Suppressor macrophage treated with lipopolysaccharide for 4 hours (primary cell): Measurements from ENCODE around the gene PLAAT3.
"Not testable (repeated sequence)": the region's sequence is repeated elsewhere in the genome, so short reads cannot be mapped to it uniquely, and the experiment has no call there.

ENCODE experiments used
- DNase-seq: peaks from one replicate; pipeline ENCODE4 v3.0.0-alpha.2; 2020

Gene PLAAT3

DNA sequence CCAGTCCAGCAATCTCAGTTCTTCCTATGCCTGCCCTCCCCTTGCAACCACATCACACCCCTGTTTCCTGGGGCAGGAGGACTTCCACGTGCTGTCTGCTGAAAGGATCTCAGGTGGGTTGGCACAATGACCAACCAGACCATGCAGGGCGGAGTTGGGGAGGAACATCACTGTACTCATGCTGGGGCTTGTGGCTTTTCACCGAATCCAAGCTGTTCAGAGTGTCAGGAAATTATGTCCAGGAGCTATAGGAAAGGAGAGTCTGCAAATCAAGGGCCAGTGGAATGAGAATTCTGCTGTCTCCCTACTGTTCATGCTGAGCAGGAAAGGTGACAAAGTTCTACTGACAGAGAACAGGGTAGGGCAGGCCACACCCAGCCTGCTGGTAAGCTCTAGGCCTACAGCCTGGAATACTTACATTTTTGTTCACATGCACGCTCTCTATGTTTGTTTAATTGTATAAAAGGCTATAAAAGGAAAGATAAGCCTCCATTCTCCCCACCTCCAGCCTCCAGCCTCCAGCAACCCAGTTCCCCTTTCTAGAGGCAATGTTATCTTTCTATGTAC lies 49.4 kb downstream of the PLAAT3 start:
- no peak for DNase-seq

DNA sequence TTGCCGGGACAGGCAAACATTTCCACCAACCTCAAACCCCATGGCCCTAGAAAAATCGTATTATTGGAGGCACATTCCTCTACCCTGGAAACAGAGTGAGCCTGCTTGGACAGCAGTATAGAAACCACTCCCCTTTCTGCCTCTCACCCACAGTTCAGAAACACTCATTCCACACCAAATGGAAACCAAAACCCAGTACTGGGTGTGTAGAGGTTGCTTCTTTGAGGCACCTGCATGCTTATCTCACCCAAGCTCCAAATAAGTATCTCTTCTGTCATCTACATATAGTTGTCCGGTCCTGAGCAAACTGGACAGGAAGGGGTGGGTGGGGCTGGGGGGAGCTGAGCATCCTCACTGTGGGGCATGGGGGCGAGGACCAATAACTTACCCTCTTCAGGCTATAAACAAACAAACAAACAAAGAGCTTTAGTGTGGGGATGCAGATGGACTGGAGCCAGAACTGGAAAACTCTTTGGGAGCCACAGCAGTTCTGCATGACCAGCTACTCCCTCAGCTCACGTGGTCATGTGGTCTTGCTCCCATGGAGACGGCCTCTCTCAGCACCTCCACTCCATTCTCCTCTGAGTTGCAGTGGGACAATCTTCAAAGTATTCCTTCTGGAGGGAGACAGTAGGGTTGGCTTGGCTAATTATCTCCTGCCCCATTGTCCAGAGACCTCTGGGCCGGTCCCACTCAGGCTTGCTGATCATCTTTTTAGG lies 50.0 kb downstream of the PLAAT3 start:
- DNase-seq: peak; percentile 15

DNA sequence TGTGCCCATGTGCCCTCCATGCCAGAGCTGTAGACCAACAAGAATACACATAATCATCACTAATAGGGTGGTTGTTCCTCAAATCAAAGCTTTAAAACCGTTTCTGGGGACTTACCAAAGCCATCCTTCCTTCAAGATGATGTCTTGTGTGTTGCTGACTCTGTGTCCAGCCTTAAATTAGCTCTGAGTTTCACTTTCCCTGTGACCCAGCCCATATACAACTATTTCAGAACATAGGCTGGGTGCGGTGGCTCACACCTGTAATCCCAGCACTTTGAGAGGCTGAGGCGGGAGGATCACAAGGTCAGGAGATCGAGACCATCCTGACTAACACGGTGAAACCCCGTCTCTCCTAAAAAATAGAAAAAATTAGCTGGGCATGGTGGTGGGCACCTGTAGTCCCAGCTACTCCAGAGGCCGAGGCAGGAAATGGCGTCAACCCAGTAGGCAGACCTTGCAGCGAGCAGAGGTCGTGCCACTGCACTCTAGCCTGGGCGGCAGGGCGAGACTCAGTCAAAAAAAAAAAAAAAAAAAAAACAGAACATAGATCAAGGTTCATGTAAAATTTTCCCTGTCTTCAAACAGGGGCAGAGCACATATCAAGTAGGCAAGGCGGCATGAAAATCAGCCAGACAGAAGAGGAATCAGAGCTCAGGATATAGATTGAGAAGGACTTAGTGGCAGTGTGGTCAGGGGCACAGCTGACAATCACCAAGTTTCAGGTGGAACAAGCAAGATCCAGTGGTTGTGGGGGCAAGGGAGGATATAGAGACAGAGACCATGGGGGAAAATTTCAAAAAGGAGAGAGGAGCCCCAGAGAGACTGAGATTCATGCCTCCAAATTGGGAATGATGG lies 50.8 kb downstream of the PLAAT3 start, which contains the start of gene PLAAT2:
Gene PLAAT2, minus strand, starts transcription at position 179 of the 855 bp plus-strand sequence. Its CDS starts 55 bp downstream, at position 124.
- DNase-seq: no peak

DNA sequence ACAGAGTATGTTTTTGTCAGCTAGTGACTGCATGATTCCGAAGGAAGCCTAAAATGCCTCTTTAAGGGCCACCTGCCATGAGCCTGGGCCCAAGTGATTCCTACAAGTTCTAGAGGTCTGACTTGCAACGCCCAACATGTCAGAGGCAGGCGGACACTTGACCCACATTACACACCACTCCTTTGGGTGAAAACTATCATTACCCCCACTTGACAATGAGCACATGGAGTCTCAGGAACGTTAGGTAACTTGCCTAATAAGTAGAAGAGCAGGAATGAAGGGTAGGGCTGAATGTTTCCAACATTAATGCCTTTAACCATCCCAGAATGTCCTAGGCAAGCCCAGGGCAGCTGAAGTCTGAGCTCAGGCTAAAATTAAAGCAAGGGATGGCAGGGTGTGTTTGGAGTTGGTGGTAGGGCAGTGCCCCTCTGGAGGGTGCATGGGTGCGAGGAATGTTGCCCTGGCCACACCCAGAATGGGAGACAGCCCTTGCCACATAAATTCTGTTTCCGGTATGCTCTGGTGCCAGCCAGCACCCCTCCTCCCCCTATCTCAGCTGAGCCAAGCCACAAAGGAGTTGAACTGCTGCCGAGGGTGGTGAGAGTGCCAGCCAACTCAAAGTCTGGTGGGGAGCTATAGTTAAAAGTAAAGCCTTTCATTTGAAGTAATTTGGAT lies 53.6 kb downstream of the PLAAT3 start:
- DNase-seq: no peak

DNA sequence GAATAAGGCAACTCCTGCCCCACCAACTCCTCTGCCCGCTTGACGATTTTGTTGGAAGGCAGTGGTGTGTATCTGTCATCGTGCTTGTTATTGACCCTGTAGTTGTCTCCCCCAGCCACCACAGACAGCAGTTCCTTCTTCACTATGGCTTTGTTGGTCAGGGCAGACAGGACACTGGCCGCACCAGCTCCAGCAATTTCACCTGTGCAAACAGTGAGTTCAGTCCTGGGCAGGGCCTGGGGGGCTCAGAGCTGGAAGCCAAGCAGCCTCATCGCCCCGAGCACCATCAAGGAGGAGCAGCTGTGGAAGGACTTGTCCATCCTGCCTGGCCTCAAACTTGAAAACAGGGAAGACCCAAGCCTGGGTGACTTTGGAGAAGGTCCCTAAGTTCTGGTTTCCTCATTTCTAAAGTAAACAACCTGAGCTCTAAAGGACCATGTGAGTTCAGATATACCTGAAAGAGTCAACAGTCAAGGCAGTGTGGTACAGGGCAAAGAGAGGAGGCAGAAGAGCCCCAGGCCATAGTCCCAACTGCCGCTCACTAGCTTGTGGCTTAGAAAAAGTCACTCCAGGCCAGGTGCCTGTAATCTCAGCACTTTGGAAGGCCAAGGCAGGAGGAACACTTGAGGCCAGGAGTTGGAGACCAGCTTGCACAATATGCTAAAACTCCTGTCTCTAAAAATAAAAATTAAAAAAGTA lies 55.6 kb downstream of the PLAAT3 start:
- no peak for DNase-seq

DNA sequence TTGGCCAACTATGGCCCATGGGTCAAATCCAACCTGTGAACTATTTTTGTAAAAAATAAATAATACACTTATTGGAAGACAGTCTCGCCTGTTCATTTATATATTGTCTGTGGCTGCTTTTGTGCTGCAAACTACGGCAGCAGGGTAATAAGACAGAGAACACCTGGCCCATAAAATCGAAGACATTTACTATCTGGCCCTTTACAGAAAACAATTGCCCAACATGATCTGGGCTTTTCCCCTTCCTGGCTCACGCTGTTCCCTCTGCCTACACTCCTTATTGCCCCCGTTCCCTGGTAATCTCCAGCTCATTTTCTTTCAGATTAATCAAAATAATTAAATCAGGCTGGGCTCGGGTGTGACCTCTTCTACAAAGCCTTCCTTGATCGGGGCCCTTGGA lies 56.7 kb downstream of the PLAAT3 start:
- DNase-seq: no peak

DNA sequence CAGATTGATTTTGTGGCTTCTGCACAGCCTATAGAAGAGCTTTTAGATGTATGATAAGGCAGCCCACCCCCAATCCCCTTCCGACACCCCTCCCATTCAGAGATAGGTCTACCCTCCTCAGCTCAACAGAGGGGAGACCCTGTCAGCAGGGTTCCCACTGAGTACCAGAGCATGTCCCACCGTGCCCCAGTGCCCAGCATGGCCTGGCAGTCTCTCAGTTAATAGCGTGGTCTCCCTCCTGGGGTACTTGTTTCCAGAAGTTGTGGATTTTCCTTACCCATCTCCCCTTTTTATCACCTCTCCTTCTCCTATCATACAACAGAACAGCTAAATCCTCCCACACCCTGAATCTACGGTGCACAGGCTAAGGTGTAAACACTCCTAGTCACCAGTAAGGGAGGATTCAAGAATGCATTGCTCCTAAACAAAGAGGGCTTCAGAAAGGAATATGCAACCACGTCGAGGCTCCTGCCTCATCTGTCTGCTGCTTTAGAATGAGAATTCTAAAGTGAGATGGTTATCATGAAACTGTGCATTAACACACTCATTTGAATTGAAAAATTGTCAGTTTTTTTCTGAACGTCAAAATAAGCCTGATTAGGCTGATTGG lies 57.7 kb downstream of the PLAAT3 start:
- no peak for DNase-seq

DNA sequence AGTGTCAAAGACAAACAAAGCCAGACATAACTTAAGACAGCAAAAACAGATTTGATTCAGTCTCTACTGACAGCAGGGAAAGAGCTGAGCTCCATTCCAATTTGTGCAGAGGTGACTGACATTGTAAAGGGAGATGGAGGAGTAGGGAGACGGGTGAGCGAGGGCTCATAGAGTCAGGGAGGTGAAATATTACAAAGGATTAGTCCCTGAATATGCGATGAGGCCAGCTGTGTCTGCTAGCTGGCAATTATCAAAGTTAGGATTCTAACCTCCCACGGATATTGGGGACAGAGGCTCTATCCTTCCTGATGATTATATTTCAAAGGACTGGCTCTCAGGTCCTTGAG lies 59.4 kb downstream of the PLAAT3 start:
- no peak for DNase-seq

DNA sequence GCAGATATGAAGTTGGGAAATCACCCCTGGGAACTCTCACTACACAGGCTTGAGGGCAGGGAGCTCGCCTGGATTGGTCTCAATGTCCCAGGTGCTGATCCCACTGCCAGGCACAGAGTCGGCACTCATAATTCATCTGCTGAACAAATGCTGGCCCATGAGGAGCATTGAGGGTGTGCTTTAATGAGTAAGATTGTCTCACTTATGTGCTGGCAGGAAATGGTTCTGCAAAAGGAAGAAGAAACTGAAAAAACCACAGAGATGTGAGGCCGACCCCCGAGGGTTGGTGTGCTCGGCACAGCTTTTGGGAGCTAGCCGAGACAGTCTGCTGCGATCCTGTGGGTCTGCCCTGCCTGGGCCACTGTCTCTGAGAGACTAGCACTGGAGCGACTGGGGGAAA lies 60.5 kb downstream of the PLAAT3 start:
- no peak for DNase-seq

DNA sequence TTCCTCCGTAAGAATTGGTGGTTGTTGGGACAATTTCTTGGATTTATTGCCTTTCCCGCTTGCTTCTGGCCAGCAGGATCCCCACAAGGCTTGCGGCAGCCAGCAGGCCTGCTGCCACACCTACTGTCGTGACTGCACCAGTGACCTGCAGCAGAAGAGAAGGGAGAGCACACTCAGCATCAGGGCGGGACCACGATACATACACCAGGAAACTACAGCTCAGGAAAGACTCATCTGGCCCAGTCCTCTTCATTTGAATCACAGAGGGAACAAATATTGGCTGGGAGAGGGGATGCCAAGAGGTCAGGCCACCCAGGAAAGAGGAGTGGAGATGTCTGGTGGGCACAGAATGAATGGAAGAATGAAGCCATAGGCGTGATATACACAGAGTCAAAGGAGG lies 61.3 kb downstream of the PLAAT3 start:
- DNase-seq: no peak

DNA sequence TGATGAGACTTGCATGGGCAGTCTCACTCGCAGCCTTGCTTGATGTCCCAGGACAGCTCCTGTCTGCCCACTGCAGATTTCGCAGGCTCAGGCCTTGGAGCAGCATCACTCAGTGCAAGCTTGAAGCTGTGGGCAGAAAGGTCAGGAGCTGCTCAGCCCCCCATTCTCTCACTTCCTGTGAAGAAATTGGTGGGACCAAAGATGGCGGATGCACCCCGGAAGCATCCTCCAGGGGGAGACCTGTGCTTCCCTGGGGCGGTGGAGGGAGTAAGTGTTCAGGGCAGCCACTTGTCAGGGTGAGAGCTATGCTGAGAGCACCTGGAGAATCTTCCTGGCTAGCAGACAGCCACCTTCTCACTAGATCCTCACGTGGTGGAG lies 62.4 kb downstream of the PLAAT3 start:
- no peak for DNase-seq

DNA sequence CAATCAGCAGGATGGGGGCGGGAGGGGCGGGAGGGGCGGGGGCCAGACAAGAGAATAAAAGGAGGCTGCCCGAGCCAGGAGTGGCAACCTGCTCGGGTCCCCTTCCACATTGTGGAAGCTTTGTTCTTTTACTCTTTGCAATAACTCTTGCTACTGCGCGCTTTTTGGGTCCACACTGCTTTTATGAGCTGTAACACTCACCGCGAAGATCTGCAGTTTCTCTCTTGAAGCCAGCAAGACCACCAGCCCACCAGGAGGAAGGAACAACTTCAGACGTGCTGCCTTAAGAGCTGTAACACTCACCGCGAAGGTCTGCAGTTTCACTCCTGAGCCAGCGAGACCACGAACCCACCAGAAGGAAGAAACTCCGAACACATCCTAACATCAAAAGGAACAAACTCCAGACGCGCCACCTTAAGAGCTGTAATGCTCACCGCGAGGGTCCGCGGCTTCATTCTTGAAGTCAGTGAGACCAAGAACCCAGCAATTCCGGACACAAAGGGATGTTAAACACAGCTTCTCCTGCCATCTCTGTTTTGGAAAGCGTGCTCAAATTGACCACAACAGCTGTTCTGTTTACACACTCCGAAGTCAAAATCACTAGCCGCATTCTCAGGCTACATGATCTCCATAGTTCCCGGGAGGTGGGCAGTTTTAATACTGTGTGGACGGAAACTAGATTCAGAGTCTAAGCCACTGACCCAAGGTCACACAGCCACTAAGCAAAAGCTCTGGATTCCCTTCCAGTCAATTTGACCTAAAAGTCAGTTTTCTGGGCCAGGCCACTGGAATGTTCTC lies 62.9 kb downstream of the PLAAT3 start:
- no peak for DNase-seq

DNA sequence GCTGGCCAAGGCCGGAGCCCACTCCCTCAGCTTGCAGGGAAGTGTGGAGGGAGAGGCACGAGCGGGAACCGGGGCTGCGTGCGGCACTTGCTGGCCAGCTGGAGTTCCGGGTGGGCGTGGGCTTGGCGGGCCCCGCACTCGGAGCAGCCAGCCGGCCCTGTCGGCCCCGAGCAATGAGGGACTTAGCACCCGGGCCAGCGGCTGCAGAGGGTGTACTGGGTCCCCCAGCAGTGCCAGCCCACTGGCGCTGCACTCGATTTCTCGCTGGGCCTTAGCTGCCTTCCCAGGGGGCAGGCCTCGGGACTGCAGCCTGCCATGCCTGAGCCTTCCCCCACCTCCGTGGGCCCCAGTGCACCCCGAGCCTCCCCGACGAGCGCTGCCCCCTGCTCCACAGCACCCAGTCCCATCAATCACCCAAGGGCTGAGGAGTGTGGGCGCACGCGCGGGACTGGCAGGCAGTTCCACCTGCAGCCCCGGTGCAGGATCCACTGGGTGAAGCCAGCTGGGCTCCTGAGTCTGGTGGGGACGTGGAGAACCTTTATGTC lies 64.0 kb downstream of the PLAAT3 start:
- DNase-seq: not testable (repeated sequence)

DNA sequence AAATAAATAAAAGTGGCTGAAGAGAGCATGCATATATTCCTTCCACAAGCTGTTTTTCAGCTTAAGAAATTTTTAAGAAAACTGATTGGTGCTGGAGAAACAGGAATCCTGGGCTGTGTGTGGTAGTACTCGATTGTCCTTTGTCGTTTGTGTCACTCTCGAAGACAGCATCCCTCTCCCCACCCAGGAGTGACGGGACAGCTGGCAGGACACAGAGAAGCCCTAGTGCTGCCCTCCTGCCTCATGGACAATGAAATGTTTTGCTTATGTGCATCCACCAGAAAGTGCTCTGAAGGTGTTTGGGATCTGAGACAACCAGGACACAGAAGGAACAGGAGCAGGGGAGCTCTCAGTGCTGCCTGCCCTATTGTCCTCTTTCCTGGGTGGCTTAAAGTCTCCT lies 64.8 kb downstream of the PLAAT3 start:
- no peak for DNase-seq

DNA sequence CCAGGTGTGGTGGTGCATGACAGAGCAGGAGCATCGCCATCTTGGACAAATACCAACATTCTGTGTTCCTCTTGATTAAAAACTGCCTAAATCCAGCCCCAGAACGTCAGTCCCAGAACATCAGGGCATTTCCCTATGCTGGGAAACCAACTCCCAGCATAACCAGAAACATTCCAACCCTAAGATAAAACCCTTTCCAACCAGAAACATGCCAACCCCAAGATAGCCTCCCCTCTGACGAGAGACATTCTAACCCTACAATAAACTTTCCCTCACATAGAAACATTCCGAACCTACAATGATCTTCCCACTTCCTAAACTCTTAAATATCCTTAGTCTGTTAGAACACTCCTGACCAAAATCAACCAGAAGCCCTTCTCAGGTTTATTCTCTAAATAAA lies 66.1 kb downstream of the PLAAT3 start:
- DNase-seq: no peak

DNA sequence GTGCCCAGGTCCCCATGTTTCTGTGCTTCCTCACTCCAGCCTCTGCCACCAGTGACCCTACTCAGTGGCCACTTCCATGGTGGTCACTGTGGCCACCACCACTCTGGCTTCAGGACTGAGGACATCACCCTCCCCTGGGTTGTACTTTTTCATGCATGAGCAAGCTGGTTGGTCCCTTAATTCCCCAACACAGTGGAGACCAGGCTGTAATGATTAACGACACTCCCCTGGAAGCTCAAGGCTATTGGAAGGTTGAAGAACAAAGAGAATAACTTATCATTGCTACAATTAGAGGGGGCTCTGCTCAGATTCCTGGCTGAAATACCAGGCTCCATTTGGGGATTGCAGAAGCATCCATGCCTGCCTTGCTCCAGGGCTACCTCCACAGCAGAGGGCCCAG lies 67.2 kb downstream of the PLAAT3 start:
- DNase-seq: no peak

DNA sequence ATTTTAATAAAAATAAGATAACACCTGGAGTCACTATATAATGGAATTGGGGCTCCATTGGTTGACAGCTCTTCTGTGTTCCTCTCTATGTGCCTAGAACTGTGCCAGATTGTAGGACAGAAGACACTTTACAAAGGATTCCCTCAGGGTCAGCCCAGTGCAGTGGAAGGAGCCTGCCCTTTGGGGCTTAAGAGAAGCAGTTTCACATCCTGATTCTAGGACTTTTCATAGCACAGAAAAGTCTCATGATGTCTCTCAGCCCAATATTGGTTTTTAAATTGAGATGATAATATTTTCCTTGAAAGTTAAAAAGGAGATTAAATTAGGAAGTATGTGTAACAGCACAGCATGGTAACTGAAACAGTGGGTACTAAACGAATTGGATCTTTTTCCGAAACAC lies 70.5 kb downstream of the PLAAT3 start:
- peak; percentile 48 for DNase-seq

DNA sequence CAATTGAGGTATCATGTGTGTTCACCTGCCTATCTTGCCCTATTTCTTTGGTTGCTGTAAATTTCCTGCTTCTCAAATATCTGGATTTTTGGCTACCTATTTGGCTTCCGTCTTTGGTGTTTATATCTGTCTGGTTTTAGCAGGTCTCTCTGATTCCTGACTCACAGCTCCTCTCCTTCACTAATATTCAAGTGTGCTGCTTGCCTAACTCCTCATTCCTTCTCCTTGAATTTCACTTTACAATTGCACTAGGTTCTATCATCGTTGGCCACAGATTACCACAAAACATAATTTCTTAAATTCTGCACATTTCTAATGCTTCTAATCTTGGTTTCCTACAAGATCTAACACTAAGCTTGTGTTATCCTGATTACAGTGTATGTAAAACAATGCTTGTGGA lies 71.7 kb downstream of the PLAAT3 start:
- DNase-seq: not testable (repeated sequence)

DNA sequence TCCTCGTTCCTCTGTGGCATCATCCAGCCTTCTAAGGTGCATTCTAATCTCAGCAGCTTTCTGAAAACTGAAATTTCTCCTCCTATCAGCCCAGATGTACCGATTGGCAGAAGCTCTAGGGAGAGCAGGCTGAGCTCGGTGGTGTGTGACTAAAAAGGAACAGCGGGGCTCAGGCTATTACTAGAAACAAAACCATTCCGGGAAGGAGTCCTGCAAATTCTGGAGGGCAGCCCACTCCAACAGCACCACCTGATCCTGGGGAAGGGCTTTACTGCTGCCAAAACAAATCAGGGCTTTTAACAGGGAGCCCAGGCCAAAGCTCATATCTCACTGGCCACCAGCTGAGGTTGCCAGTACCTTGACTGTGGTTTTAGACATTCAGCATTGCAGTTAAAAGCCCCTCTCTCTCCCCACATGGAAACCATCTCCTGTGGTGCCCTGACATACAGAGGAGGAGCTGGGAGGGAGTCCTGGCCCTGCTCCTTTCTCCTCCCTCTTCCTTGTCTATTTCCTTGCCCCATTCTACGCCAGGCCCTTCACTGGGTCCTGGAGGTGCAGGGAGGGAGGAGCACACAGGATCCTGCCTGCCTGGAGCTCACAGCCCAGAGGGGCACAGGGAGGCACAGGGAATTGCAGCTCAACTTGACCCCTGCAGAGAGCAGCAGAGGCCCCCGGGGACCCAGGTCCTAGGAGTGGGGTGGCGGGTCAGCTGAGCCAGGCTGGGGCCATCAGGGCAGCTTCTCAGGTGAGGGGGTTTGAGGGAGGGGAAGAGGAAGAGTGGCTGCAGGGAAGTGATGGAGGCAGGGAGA lies 76.7 kb downstream of the PLAAT3 start:
- peak; percentile 33 for DNase-seq

DNA sequence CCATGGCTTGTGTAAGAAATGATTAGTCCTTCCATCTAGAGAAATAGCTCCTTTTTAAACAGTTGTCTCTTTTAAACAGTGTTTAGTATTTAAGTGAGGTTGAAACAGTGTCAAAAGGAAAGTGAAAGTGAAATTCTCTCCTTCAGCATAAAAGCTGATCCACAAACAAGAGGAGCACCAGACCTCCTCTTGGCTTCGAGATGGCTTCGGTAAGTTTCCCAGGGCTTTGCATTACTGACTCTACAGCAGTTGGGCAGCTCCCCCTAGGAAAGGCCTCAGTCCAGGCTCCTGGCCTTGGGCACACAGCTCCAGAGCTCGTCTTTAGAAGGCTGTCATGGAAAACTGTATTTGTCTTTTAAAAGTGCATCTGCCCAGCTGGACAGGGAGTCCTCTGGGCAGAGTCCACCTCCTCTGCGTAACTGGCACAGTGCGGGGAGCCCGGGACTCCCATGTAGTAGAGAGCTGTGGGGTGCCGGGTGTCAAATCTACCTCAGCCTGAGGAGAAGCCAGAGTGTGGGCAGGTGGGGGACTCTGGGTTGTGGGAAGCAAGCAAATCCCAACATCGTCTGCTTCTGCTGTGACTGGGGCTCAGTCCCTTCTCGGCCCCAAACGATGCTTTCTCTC lies 77.5 kb downstream of the PLAAT3 start, which contains the start of gene PLAAT4:
Gene PLAAT4, plus strand, starts transcription at position 140 of the 624 bp plus-strand sequence. Its CDS starts 61 bp downstream, at position 201.
- peak; percentile 83 for DNase-seq
